ENCODE results near the gene LHFPL6. TPM values are rescaled to one million over a fixed set of nuclear protein-coding genes. Genes with fewer than 3 reads are reported as not detected.

The LHFPL6 gene
- total RNA-seq, 1 donor from 2014 or later = 24.5 TPM

DNA sequence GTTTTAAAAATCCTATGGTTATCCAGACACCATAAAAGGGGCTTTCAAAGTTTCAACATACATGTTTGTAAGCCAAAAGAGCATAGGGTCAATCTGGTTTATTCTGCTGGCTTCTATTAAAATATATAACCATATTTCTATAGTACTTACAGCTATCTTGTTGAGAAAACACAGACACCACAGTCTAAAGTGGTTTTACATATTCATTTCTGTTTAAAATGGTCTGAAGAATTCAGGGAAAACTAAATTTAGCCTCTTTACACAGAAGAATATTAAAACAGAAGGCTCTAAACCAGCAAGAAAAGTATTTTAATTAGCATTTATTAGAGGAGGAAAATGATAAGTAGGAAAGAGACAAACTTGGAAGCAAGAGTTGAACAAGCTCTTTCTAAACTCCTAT lies 203.9 kb downstream of the LHFPL6 start:
- DNase-seq (ENCODE audit: low spot score in 2 of 2) (no peak), FAIRE-seq (no peak)

- DNase-seq (ENCODE audit: low spot score in 2 of 2) (no peak), FAIRE-seq (no peak)
Measured at GRCh38 chr13:39397896-39398265, 205.1 kb downstream of the LHFPL6 start.

DNA sequence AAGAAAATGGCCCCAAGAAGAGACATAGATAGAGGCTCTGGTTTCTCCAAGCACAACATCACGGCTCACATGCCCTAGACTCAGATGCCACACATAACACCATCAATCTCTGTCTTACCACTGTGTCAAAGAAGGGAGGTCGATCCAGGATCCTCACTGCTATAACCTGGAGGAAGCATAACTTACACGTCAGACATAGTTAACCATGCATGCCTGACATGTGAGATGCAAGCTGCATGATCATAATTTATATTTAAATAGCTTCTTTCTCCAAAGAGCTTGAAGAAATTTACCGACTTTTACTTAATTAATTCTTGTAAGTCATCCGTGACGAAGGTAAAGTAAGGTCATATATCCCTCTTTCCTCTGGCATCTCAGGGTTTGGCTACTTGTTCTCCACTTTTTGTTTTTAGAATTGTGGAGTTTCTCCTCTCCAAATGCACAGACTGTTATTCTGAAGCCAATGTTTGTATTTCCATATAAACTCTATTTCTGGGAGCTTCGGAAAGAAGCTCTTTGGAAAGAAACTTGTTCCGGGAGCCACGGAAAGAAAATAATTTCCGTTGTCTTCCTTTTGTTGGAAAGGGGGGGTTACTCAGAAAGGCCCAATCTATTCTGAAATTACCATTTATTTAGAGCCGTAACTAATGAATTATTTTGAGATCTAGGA lies 205.6 kb downstream of the LHFPL6 start:
- no peak for DNase-seq (ENCODE audit: low spot score in 2 of 2)
- FAIRE-seq = no peak

DNA sequence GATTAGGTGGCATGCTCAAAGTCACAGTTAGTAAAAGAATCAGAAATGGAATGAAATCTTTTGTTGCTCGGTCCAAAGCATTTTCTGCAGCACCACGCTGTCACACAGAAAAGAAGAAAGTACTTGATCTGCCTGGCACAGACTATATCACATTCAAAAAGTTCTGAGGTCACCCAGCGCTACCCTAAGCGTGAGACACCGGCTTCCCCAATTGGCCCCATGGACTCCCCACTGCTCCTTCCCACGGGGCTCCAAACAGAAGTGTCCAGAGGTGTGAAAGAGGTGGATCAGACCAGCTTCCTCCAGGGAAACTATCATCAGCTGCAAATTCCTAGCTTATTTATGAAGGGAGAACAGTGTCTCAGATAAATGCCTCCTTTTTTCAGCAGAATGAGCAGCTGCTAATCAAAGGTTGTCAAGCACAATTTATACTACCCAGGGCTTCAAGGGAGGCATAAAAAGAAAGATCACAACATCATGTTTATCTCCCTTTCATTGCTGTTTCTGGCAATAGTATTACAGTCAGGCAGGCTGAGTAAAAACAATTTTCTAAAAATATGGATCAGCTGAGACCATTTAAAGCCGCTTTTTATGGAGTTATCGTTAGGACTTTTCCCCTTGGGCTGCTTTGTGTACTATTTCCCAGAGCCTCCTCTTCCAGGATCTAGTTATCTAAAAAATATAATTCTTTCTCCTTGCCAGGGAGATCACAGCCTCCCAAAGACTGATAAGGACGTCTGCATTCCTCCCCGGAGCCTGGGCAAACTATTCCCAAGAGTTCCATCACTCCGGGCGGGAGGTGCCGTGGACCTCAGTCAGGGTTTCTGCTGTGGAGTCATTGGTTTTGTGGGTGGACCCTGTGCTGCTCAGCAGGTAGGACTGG lies 208.0 kb downstream of the LHFPL6 start:
- no peak for FAIRE-seq
- DNase-seq (ENCODE audit: low spot score in 2 of 2) = no peak

DNA sequence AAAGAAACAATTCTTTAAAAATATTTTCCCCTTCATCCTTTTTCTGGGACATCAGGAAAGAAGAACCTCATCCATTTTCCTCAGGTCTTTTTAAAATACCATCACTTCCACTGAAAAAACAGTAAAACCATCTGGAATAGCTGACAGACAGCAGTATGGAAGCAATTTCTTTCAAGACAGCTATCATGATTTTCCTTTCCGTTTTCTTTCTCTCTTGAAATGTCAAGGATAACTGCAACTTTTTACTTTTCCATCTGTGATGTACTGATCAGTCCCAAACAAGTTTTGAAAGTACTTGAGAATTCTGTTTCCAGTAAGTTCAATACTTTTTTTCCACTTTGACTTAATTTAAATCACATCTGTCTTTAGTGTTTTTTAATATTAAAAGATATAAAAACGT lies 211.2 kb downstream of the LHFPL6 start:
- DNase-seq (ENCODE audit: low spot score in 2 of 2) = no peak
- no peak for FAIRE-seq

- DNase-seq (ENCODE audit: low spot score in 2 of 2) (no peak), FAIRE-seq (no peak)
Measured at GRCh38 chr13:39389013-39389412, 214.0 kb downstream of the LHFPL6 start.

DNA sequence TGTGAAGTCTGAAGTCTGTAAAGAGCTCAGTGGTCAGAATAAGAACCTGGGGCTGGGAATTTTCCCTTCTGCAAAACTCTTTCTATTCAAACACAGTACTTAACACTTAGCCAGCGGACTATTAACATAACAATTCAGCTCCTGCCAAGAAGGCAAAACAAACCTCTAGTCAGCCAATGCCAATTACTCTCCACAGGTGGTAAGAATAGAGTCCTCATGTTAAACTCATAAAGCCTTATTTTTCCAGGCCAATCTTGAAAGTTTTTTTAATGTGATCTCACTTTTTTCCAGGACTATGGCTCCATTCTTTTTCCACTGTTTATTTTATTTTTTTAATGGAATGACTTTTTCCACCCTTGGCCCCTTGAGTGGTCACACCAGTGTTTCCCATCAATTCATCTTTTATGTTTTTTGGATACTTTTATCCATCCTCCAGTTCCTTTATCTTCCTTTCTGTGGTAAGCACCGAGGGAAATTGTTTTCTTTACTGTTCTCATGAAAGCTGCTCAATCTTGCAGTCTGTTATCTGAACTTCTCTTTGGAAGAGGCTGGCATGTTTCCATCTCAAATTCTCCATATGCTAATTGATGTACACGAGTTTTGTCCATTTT lies 217.3 kb downstream of the LHFPL6 start:
- FAIRE-seq (no peak), DNase-seq (ENCODE audit: low spot score in 2 of 2) (no peak)

GRCh38 chr13:39385154-39385553 lies 217.8 kb downstream of the LHFPL6 start:
- no peak for DNase-seq (ENCODE audit: low spot score in 2 of 2)
- FAIRE-seq = no peak

GRCh38 chr13:39381456-39381855 lies 221.5 kb downstream of the LHFPL6 start:
- DNase-seq (ENCODE audit: low spot score in 2 of 2) (no peak), FAIRE-seq (no peak)

DNA sequence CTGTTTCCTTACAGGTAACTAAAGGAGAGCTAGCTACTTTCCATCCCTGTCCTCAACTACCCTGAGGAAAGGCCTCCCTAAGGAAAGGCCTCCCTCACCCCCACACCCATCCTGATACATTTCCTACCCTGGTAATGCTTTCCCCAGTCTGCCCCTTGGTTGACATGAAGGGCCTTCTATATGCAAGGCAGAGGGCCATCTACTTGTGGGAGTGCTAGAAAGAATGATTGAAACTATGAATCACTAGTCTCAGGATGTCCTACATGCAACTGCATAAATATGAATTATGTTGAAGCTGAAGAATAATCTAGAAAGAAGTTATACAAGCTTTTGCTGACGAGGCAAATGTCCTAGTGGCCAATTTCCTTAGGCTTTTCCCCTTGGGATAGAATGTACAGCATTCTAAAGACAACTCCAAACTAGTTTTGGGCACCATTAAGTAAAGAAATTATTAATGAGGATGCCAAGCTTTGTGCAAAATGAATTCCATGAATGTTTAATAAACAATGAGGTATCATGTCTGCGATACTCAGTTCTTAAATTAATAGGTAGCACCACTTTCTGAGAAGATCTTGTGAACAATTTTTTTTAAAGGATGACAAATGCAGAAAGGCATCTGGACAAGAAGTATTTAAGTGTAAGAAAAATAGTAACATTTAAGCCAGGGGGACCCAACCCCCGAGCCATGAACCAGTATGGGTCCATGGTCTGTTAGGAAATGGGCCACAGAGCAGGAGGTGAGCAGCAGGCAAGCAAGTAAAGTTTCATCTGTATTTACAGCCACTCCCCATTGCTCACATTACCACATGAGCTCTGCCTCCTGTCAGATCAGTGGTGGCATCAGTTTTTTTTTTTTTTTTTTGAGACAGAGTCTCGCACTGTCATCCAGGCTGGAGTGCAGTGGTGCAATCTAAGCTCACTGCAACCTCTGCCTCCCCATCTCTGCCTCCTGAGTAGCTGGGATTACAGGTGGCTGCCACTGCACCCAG lies 223.0 kb downstream of the LHFPL6 start:
- DNase-seq (ENCODE audit: low spot score in 2 of 2) (no peak), FAIRE-seq (no peak)

GRCh38 chr13:39379118-39379517 lies 223.9 kb downstream of the LHFPL6 start:
- DNase-seq (ENCODE audit: low spot score in 2 of 2) = no peak
- no peak for FAIRE-seq

DNA sequence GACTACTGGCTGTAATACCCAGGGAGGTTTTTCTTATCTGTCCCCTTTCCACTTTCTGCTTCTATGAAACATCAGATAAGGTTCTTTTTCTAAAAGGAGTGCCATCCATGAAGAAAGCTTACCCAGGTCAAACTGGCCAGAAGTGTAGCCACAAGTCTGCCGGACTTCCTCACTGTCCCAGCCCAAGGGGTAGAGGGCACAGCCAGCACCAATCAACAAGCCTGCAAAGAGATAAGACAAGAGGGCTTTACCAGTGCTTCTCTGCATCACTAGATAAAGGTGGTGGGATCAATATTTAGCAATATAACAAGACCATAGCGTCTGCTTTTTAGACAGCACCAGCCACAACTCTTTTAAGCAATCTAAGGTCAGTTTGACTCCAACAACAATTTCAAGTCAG lies 224.7 kb downstream of the LHFPL6 start:
- FAIRE-seq = no peak

DNA sequence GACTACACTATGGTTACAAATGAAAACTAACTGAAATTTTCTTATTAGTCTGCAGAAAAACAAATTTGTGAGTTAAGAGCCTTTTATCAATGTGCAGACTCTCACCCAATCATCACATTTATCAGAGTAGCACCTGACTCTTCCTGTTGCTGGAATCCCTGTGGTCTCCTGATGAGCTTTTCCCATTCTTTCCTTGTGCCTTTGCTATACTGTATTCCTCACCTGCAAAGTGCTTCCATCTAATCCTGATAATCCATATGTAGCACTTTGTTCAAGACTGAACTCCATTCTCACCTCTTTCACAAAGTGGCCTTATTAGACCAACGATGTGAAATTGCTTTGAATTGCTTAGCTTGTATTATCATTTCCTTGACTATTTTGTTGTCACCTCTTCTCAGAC lies 225.3 kb downstream of the LHFPL6 start:
- FAIRE-seq (no peak), DNase-seq (ENCODE audit: low spot score in 2 of 2) (no peak)

More for the DNA sequence above, 224.7 kb downstream of the LHFPL6 start:
- DNase-seq (ENCODE audit: low spot score in 2 of 2) = no peak

GRCh38 chr13:39376076-39376475 lies 226.9 kb downstream of the LHFPL6 start:
- FAIRE-seq = no peak
- no peak for DNase-seq (ENCODE audit: low spot score in 2 of 2)

- FAIRE-seq (no peak), DNase-seq (ENCODE audit: low spot score in 2 of 2) (no peak)
Measured at GRCh38 chr13:39375601-39376000, 227.4 kb downstream of the LHFPL6 start.

DNA sequence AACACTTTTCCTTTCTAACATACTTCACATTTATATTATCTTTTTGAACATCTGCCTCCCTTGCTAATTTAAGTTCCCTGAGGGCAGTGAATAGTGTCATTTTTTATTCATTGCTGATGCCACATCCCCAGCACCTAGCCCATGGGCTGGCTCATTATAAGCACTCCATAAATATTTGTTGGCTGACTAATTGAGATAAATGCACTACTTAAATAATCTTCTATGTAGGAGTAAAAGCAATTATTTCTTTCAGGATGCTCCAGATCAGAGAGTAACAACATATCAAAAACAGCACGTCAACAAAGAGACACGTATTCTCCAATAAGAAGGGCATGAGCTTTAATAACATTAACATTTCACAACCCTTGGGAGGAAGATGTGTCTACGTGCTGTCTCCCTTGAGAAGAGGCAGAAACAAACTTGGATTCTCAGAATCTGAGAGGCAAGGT lies 228.2 kb downstream of the LHFPL6 start:
- no peak for DNase-seq (ENCODE audit: low spot score in 2 of 2)
- FAIRE-seq = no peak

DNA sequence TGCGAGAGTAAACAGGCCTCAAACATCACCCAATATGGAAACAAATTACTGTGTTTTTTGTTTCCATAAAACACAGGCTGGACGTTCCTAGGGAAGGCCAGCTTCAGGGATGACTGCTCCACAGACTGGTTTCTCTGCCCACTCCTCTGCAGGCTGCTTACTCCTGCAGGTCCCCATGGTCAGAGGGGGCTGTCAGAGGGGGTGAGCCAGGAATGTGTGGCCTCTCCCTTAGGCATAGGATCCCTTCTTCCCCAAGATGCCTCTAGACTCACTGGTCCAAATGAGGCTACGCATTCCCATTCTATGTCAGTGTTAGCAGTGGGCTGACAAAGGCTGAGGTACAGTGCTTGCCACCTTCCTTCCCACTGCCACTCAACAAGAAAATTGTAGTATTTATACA lies 229.8 kb downstream of the LHFPL6 start:
- DNase-seq (ENCODE audit: low spot score in 2 of 2) (no peak), FAIRE-seq (no peak)

GRCh38 chr13:39371706-39372105 lies 231.3 kb downstream of the LHFPL6 start:
- FAIRE-seq = no peak
- no peak for DNase-seq (ENCODE audit: low spot score in 2 of 2)

- FAIRE-seq = no peak
- no peak for DNase-seq (ENCODE audit: low spot score in 2 of 2)
Measured at GRCh38 chr13:39370554-39370953, 232.4 kb downstream of the LHFPL6 start.

GRCh38 chr13:39370048-39370447 lies 232.9 kb downstream of the LHFPL6 start:
- no peak for DNase-seq (ENCODE audit: low spot score in 2 of 2)
- FAIRE-seq = no peak
